ENCODE data around the gene GPC3.

- TF ChIP-seq CTCF (IDR thresholded peaks at IDR 0.05) (no peak), POLR2A (IDR thresholded peaks at IDR 0.05) (no peak)
Measured at GRCh38 chrX:133973704-133974103, 11.7 kb downstream of the GPC3 start.
